Measurements from ENCODE around the gene TSHZ2.

Gene TSHZ2

DNA sequence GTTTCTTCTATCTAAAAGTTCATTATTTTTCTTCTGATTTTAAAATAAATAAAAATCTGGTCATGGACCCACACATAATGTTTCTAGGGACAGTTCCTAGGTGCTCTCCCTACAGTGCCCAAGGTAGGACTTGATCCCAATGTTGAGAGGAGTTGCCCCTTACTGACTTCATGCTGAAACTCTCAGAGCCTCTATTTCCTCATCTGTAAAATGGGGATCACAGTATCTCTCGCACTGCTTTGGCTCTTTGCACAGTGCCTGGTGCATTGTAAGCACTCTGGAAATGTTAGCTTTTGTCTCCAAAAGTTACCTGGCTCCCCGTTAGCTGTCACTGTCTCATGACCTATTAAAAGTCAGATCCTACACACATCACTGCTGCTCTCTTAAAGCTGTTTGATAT is 205.5 kb downstream of the TSHZ2 start:
- Mint-ChIP-seq H3K4me1 (ENCODE audit: low read depth) (peaks cover 2% of the 10 kb centered on the region), H3K27me3 (peaks cover 9% of the 10 kb centered on the region), H3K36me3 (ENCODE audit: low read depth) (no peaks in the 10 kb centered on the region), H3K4me3 (no peak overlapping the region), H3K9me3 (no peaks in the 10 kb centered on the region), H3K27ac (no peak overlapping the region)
- DNase-seq, result no peak

DNA sequence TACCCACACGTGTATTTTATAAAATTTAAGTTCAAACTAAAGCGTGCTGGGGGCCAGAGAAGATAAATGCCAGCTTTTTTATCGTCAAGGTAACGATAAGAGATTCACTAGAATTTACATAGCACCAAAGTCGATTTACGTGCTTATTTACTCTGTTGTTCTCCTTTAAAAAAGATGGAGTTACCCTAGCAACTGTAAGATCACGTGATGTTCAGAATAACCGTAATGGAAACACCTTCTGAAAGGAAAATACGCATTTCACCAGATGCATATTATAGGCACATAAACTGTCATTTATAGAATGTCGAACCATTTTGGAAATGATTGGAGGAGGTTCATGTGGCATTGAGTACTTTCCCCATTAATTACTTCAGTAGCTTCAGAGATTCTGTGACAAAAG is 207.6 kb downstream of the TSHZ2 start:
- no peak overlapping the region for H3K4me3 Mint-ChIP-seq

DNA sequence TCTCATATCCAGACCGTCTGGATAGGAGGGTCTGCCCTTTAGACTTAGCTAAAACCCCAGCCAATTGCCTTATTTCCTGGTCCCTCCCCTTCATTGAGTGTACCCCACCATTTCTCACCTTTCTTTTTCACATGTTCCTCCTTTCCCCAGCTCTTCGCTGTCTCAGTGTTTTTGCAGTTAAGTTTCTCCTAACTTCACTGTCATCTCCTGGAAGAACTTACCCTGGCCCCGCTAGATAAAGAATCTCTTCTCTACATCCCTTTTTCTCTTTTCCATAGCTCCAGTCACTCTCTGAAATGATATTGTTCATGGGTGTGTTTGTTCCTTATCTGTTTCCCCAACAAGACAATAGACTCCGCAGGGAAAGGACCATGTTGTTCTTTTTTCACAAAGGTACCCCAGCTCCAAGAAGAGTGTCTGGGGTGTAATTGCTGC is 208.8 kb downstream of the TSHZ2 start:
- Mint-ChIP-seq H3K4me3 (no peak overlapping the region), H3K36me3 (ENCODE audit: low read depth) (no peaks in the 10 kb centered on the region), H3K27me3 (peaks cover 8% of the 10 kb centered on the region), H3K9me3 (no peaks in the 10 kb centered on the region), H3K4me1 (ENCODE audit: low read depth) (no peaks in the 10 kb centered on the region), H3K27ac (no peak overlapping the region)
- no peak for DNase-seq

More for the DNA sequence above, 207.6 kb downstream of the TSHZ2 start:
- no peaks in the 10 kb centered on the region for H3K36me3 Mint-ChIP-seq (ENCODE audit: low read depth)
- no peak for DNase-seq
- no peaks in the 10 kb centered on the region for H3K9me3 Mint-ChIP-seq
- H3K27me3 Mint-ChIP-seq, result peaks cover 11% of the 10 kb centered on the region
- H3K4me1 Mint-ChIP-seq (ENCODE audit: low read depth), result no peaks in the 10 kb centered on the region
- no peak overlapping the region for H3K27ac Mint-ChIP-seq

DNA sequence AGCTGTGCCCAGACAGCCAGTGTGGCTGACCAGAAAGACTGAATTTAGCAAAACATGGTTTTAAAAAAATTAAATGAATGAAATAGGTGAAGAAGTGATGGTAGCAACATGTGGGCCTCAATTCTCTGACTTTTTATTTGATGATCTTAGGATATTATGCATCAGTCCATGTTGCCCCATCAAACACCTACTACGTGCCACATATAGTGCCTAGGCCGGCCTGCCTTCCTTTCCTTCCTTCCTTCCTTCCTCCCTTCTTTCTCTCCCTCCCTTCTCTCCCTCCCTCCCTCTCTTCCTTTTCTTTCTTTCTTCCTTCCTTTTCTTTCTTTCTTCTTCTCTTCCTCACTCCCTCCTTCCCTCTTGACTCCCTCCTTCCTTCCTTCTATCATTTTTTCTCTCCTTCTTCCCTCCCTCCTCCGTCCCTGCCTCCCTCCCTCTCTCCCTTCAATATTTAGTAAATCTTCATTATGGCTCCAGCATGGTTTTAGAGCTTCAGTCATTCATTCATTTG is 209.8 kb downstream of the TSHZ2 start:
- DNase-seq, result no peak
- H3K4me3 Mint-ChIP-seq, result no peak overlapping the region
- no peaks in the 10 kb centered on the region for H3K36me3 Mint-ChIP-seq (ENCODE audit: low read depth)
- H3K27ac Mint-ChIP-seq, result no peak overlapping the region
- no peaks in the 10 kb centered on the region for H3K4me1 Mint-ChIP-seq (ENCODE audit: low read depth)
- H3K9me3 Mint-ChIP-seq, result no peaks in the 10 kb centered on the region
- H3K27me3 Mint-ChIP-seq, result peaks cover 5% of the 10 kb centered on the region

DNA sequence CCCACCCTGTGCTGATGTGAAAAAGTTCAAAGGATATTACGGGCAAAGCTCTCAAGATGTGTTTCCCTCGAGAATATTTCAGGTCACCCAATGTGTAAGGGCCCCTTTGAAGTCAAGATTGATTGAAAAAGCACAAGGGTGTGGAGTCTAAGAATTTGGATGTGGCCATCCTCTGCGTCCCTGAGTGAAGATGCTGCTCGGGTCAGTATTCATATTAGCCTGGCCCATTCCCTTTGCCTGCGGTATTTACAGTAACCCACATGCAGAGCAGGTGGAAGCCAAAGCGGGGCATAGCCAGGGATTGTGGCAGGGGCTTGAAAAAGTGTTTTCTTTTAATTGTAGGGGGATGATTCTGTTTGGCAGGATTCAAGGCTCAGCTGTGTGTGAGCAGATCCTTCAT is 211.0 kb downstream of the TSHZ2 start:
- no peak for DNase-seq
- H3K9me3 Mint-ChIP-seq, result no peaks in the 10 kb centered on the region
- H3K27me3 Mint-ChIP-seq, result peaks cover 5% of the 10 kb centered on the region
- H3K4me3 Mint-ChIP-seq, result no peak overlapping the region
- no peak overlapping the region for H3K27ac Mint-ChIP-seq
- peaks cover 4% of the 10 kb centered on the region for H3K4me1 Mint-ChIP-seq (ENCODE audit: low read depth)
- H3K36me3 Mint-ChIP-seq (ENCODE audit: low read depth), result no peaks in the 10 kb centered on the region

DNA sequence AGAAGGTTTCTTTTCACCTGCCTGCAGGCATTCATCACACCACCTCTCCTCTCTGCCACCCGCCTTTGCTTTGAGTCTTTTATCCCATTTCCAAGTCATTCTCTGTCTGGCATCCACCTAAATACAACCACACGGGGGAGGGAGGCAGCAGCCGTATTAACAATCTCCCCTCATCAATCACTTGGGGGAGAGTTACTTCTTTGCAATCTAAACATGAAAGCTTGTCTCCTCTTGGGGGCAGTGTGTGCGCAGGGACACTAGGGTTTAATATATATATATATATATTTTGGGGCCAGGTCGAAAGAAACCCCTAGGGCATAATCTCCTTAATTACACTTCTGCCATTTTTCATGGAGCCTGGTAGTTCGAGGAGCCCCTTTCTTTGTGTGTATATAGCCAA is 214.5 kb downstream of the TSHZ2 start:
- Mint-ChIP-seq H3K36me3 (ENCODE audit: low read depth) (no peaks in the 10 kb centered on the region), H3K27ac (no peak overlapping the region), H3K4me3 (no peak overlapping the region), H3K4me1 (ENCODE audit: low read depth) (peaks cover 4% of the 10 kb centered on the region), H3K9me3 (no peaks in the 10 kb centered on the region), H3K27me3 (peaks cover 5% of the 10 kb centered on the region)
- no peak for DNase-seq

DNA sequence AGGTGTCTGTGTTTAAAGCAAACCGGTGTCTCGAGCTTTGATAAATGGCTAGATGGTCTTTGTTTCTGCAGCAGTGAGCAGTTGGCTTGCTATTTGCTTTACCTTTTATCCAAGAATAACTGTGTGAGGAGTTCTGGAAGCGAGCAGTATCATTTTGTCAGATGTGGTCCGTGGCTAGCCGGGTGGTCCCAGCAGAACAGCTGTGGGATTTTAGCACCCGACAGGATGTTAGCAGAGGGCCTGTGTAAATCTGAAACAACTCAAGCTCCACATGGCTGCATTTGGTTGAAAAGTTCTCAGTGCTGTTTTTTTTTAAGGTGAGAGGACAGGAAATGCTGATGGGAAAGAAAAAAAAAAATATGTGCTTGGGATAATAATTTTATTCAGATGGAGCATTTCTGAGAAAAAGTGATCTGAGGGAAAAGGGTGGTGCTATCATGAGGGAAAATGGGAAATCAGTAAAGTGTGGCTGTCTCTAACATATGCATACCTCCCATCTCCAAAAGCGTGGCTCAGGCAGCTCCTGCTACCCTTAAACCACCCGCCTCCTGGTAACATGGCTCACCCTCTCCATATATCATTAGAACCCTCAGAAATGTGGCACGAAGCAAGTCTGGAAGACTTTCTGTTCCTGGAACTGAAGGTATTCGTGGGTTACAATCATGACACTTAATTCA is 215.4 kb downstream of the TSHZ2 start:
- peaks cover 5% of the 10 kb centered on the region for H3K27me3 Mint-ChIP-seq
- H3K36me3 Mint-ChIP-seq (ENCODE audit: low read depth), result no peaks in the 10 kb centered on the region
- H3K4me1 Mint-ChIP-seq (ENCODE audit: low read depth), result peaks cover 4% of the 10 kb centered on the region
- no peaks in the 10 kb centered on the region for H3K9me3 Mint-ChIP-seq
- no peak overlapping the region for H3K4me3 Mint-ChIP-seq
- no peak overlapping the region for H3K27ac Mint-ChIP-seq
- no peak for DNase-seq

DNA sequence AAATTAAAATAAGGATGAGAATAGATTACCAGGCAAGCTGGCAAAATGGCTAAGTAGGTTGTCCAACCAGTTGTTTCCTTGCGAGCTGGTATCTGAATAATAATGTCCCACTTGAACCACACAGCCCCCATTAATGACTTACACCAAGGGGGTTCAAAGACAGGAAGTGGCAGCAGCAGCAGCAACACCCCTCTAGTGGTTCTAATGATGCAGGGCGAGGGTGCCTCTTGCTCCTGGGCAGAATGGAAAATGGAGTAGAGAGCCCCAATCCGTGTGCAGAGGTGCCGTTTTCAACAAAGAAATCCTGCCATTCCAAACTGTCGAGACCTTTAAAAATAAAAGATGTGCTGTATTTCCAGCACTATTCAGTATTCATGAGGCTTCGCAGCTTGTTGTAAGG is 218.1 kb downstream of the TSHZ2 start:
- peaks cover 4% of the 10 kb centered on the region for H3K4me1 Mint-ChIP-seq (ENCODE audit: low read depth)
- H3K9me3 Mint-ChIP-seq, result no peaks in the 10 kb centered on the region
- peaks cover 2% of the 10 kb centered on the region for H3K27me3 Mint-ChIP-seq
- H3K36me3 Mint-ChIP-seq (ENCODE audit: low read depth), result no peaks in the 10 kb centered on the region
- no peak overlapping the region for H3K27ac Mint-ChIP-seq
- H3K4me3 Mint-ChIP-seq, result no peak overlapping the region
- no peak for DNase-seq

DNA sequence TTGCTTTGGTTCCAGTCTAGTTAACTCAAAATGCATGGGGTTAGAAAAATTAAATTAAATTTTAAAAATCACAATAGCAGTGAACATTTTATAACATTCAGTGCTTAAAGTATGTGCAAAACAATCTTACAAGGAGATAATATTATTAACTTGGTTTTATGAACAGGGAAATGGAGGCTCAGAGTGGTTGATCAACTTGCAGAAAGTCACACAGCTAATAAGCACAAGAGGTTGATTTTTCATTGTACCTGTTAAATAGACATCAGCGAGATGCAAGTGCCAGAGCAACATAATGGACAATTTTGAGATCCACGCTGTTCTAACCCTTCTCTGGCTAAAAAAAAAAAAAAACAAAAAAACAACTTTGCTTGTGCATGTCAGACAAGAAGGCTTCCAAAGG is 219.8 kb downstream of the TSHZ2 start:
- no peak overlapping the region for H3K27ac Mint-ChIP-seq
- H3K4me1 Mint-ChIP-seq (ENCODE audit: low read depth), result peaks cover 4% of the 10 kb centered on the region
- no peaks in the 10 kb centered on the region for H3K9me3 Mint-ChIP-seq
- no peak for DNase-seq
- H3K36me3 Mint-ChIP-seq (ENCODE audit: low read depth), result no peaks in the 10 kb centered on the region
- H3K4me3 Mint-ChIP-seq, result no peak overlapping the region
- H3K27me3 Mint-ChIP-seq, result no peaks in the 10 kb centered on the region

DNA sequence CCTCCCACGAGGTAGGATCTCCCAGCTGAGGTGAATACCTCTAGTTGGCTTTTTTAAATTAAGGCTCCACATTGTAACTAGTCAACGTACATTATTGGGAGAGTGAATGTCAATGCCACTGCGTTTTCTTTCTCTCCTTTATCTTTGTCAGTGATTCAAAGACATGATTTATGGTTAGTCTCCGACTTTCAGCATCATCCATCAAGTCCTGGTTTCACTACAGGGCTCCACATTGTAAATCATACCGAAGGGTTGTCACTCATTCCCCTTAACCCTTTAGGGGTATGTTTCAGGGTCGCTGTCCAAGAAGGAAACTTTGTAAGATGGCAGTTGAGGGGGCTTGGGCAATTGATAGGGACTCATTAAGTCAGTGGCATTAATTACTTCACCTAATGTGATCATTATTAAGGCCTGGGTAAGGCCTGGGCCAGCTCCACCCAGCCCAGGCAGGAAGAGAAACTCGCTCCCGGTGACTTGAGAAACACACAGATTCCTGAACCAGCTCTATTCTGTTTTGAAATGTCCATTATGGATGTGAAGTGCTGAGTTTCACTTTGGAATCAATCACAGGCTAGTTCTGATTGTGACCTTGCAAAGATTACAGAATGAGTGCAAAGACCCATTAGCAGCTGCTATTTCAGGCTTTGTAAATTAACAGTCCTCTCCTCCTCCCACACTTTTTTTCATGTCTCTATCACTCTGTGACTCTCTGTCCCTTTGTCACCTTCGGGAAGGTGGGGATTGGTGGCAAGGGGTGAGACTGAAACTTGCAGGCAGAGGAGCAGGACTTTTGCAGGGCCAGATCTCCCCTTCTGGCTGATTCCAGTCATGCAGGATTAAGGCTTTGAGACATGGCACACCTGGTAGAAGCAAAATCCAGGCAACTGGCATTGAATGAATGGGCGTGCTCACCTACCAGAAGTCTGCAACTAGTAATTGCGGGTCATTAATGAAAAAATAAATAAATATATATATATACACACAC is 222.4 kb downstream of the TSHZ2 start:
- Mint-ChIP-seq H3K27me3 (no peaks in the 10 kb centered on the region), H3K27ac (no peak overlapping the region), H3K4me1 (ENCODE audit: low read depth) (no peaks in the 10 kb centered on the region), H3K9me3 (no peaks in the 10 kb centered on the region), H3K36me3 (ENCODE audit: low read depth) (no peaks in the 10 kb centered on the region), H3K4me3 (no peak overlapping the region)
- no peak for DNase-seq

DNA sequence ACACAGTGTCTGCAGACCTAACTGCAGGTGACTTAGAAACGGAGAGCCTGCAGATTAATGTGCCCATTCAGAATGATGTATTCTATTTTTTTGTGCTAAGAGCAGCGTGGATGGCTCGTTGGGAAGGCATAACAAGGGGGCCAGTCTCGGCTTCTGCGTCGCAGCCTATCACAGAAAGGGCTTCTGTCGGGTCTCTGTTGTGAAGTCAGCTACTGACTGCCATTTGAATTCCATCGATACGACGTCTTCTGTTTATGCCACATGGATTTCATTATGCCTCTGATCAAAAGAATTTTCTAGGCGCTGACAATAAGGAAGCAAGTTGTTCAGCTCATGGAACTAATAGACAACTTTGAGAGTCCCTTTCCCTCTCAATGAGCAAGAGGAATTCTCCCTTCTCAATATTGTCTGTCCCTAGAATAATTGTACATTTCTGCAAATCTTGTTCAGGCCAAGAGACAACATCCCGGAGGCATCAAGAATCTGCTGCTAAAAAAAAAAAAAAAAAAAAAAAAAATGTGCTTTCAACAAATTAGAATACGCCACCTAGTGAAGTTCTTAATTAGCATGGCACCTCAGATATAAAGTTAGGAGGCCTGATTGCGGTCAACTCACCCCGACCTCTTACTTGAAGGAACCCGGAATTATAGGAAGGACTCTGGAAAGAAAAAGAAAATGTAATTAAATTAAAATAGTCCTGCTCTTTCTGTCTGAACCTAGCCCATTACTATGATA is 223.9 kb downstream of the TSHZ2 start:
- Mint-ChIP-seq H3K27me3 (no peaks in the 10 kb centered on the region), H3K27ac (no peak overlapping the region), H3K4me1 (ENCODE audit: low read depth) (no peaks in the 10 kb centered on the region), H3K36me3 (ENCODE audit: low read depth) (no peaks in the 10 kb centered on the region), H3K9me3 (no peaks in the 10 kb centered on the region), H3K4me3 (no peak overlapping the region)
- DNase-seq, result no peak

DNA sequence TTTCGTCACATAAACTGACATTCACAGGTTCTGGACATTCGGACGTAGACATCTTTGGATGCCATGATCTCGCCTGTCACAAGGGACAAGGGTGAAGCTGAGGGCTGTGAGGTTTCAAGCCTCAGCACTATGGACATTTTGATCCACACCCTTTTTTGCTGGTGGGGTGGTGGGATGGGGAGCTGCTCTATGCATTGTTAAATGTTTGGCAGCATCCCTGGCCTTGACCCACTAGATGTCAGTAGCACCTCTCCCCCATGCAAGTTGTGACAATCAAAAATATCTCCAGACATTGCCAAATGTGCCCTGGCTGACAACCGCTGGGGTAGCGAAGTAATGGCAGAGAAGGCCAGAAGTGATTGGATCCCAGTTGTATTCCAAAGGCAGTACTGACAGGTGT is 229.4 kb downstream of the TSHZ2 start:
- Mint-ChIP-seq H3K4me3 (no peak overlapping the region), H3K9me3 (no peaks in the 10 kb centered on the region), H3K27me3 (no peaks in the 10 kb centered on the region), H3K27ac (no peak overlapping the region), H3K36me3 (ENCODE audit: low read depth) (no peaks in the 10 kb centered on the region), H3K4me1 (ENCODE audit: low read depth) (peaks cover 14% of the 10 kb centered on the region)
- DNase-seq, result no peak

DNA sequence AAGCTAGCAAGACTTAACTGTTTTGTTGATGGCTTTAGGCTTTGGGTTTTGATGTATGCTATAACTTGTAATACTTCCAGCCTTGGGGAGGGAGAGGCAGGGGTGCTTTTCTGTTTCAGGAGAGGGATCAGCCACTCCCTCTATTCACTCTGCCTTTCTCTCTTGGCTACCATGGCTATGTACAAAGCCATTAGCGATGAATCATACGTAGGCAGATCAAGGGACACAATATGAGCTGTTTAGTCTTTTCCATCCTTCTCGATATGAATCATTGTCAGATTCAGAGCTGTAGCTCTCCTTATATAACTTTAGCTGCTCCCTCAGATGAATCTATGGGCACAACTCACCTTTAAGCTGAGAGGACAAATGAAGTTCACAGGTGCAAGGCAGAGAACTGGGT is 230.6 kb downstream of the TSHZ2 start:
- no peak for DNase-seq
- Mint-ChIP-seq H3K4me1 (ENCODE audit: low read depth) (peaks cover 19% of the 10 kb centered on the region), H3K36me3 (ENCODE audit: low read depth) (no peaks in the 10 kb centered on the region), H3K4me3 (no peak overlapping the region), H3K27ac (no peak overlapping the region), H3K9me3 (no peaks in the 10 kb centered on the region), H3K27me3 (no peaks in the 10 kb centered on the region)

DNA sequence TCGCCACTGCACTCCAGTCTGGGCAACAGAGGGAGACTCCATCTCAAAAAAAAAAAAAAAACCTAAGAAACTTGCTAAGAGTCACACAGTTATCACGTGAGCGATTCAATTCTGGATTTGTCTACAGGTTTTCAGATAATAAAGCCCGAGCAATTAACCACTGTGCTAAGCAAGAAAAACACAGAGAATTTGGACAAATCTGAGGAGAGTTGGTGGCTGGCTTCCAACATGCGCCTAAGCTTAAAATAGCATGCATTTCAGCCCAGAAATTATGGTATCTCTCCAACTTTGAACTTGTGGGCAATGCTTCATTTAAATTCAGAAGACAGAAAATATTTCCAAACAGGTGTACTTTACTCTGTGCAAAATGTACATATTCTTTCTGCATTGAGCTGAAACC is 232.9 kb downstream of the TSHZ2 start:
- no peak for DNase-seq
- H3K9me3 Mint-ChIP-seq, result no peaks in the 10 kb centered on the region
- no peaks in the 10 kb centered on the region for H3K36me3 Mint-ChIP-seq (ENCODE audit: low read depth)
- H3K4me1 Mint-ChIP-seq (ENCODE audit: low read depth), result peaks cover 30% of the 10 kb centered on the region
- no peaks in the 10 kb centered on the region for H3K27me3 Mint-ChIP-seq
- H3K4me3 Mint-ChIP-seq, result no peak overlapping the region
- no peak overlapping the region for H3K27ac Mint-ChIP-seq

All from activated T-cell treated with anti-CD3 and anti-CD28 coated beads, Interleukin-2, amount 50 U/mL, for 24 hours (primary cell).